ENCODE measurements around the gene SLC35A2.

SLC35A2 gene

GRCh38 chrX:48911412-48912182 lies at the start of gene SLC35A2:
SLC35A2 (minus strand) TSS chrX:48911646; CDS start chrX:48911636, 10 bp downstream.
- Mint-ChIP-seq H3K36me3 (peaks cover 98% of the 10 kb centered on the region), H3K27ac (peak within 1 kb of the TSS; percentile 99), H3K4me3 (peak within 1 kb of the TSS; percentile 90), H3K9me3 (no peaks in the 10 kb centered on the region), H3K4me1 (peaks cover 42% of the 10 kb centered on the region)
- peak; percentile 75 for ATAC-seq
- peak; percentile 72 to 91 for DNase-seq (ENCODE audit: low spot score in 2 of 2)

GRCh38 chrX:48960291-48960690 lies 48.8 kb upstream of the SLC35A2 start:
- H3K4me1 Mint-ChIP-seq, result peaks cover 21% of the 10 kb centered on the region
- no peaks in the 10 kb centered on the region for H3K9me3 Mint-ChIP-seq
- no peak for DNase-seq (ENCODE audit: low spot score in 2 of 2)
- peak overlapping the region; percentile 80 for H3K27ac Mint-ChIP-seq
- H3K36me3 Mint-ChIP-seq, result peaks cover 45% of the 10 kb centered on the region
- peak overlapping the region; percentile 43 for H3K4me3 Mint-ChIP-seq
- no peak for ATAC-seq

- Mint-ChIP-seq H3K36me3 (peaks cover 58% of the 10 kb centered on the region), H3K4me1 (peaks cover 33% of the 10 kb centered on the region), H3K4me3 (peak overlapping the region; percentile 94), H3K9me3 (no peaks in the 10 kb centered on the region), H3K27ac (peak overlapping the region; percentile 99)
- no peak for ATAC-seq
- no peak for DNase-seq (ENCODE audit: low spot score in 2 of 2)
These were observed 47.2 kb upstream of the SLC35A2 start for GRCh38 chrX:48958635-48959094.

- DNase-seq (ENCODE audit: low spot score in 2 of 2), result peak; percentile 79 to 92
- Mint-ChIP-seq H3K36me3 (peaks cover 62% of the 10 kb centered on the region), H3K4me1 (peaks cover 37% of the 10 kb centered on the region), H3K4me3 (peak overlapping the region; percentile 94), H3K27ac (peak overlapping the region; percentile 99), H3K9me3 (no peaks in the 10 kb centered on the region)
- ATAC-seq, result peak; percentile 91
These were observed 46.6 kb upstream of the SLC35A2 start for GRCh38 chrX:48957827-48958634.

GRCh38 chrX:48957477-48957826 lies 46.0 kb upstream of the SLC35A2 start, which contains the start of gene OTUD5:
OTUD5 (minus strand) TSS chrX:48957607; CDS start chrX:48957570, 37 bp downstream.
- Mint-ChIP-seq H3K36me3 (peaks cover 67% of the 10 kb centered on the region), H3K4me3 (peak within 1 kb of the TSS; percentile 94), H3K9me3 (no peaks in the 10 kb centered on the region), H3K4me1 (peaks cover 42% of the 10 kb centered on the region), H3K27ac (peak within 1 kb of the TSS; percentile 99)
- DNase-seq (ENCODE audit: low spot score in 2 of 2) (peak in 1 of 2 donors; percentile 84), ATAC-seq (peak; percentile 73)

GRCh38 chrX:48956728-48957414 lies 45.4 kb upstream of the SLC35A2 start:
- Mint-ChIP-seq H3K9me3 (no peaks in the 10 kb centered on the region), H3K4me3 (peak overlapping the region; percentile 94), H3K4me1 (peaks cover 48% of the 10 kb centered on the region), H3K27ac (peak overlapping the region; percentile 99), H3K36me3 (peaks cover 67% of the 10 kb centered on the region)
- ATAC-seq (peak; percentile 38), DNase-seq (ENCODE audit: low spot score in 2 of 2) (peak; percentile 27 to 61)

GRCh38 chrX:48948589-48948988 lies 37.1 kb upstream of the SLC35A2 start:
- no peak for DNase-seq (ENCODE audit: low spot score in 2 of 2)
- peaks cover 46% of the 10 kb centered on the region for H3K36me3 Mint-ChIP-seq
- ATAC-seq, result no peak
- H3K27ac Mint-ChIP-seq, result no peak overlapping the region
- H3K9me3 Mint-ChIP-seq, result no peaks in the 10 kb centered on the region
- H3K4me1 Mint-ChIP-seq, result peaks cover 36% of the 10 kb centered on the region
- no peak overlapping the region for H3K4me3 Mint-ChIP-seq

GRCh38 chrX:48945517-48946348 lies 34.3 kb upstream of the SLC35A2 start:
- ATAC-seq (no peak), DNase-seq (ENCODE audit: low spot score in 2 of 2) (peak in 1 of 2 donors; percentile 61)
- Mint-ChIP-seq H3K4me3 (peak overlapping the region; percentile 43), H3K9me3 (no peaks in the 10 kb centered on the region), H3K27ac (no peak overlapping the region), H3K4me1 (peaks cover 46% of the 10 kb centered on the region), H3K36me3 (peaks cover 59% of the 10 kb centered on the region)

- no peak for ATAC-seq
- H3K4me1 Mint-ChIP-seq, result peaks cover 74% of the 10 kb centered on the region
- H3K27ac Mint-ChIP-seq, result peak overlapping the region; percentile 96
- H3K36me3 Mint-ChIP-seq, result peaks cover 73% of the 10 kb centered on the region
- H3K9me3 Mint-ChIP-seq, result no peaks in the 10 kb centered on the region
- no peak for DNase-seq (ENCODE audit: low spot score in 2 of 2)
- peak overlapping the region; percentile 76 for H3K4me3 Mint-ChIP-seq
These were observed 31.4 kb upstream of the SLC35A2 start for GRCh38 chrX:48942895-48943294.

GRCh38 chrX:48940404-48940955 lies 29.0 kb upstream of the SLC35A2 start:
- ATAC-seq, result peak; percentile 35
- Mint-ChIP-seq H3K9me3 (no peaks in the 10 kb centered on the region), H3K27ac (peak overlapping the region; percentile 97), H3K4me3 (peak overlapping the region; percentile 76), H3K4me1 (peaks cover 86% of the 10 kb centered on the region), H3K36me3 (peaks cover 86% of the 10 kb centered on the region)
- peak in 1 of 2 donors; percentile 68 for DNase-seq (ENCODE audit: low spot score in 2 of 2)

- H3K9me3 Mint-ChIP-seq, result no peaks in the 10 kb centered on the region
- DNase-seq (ENCODE audit: low spot score in 2 of 2) (no peak), ATAC-seq (no peak)
- peaks cover 94% of the 10 kb centered on the region for H3K36me3 Mint-ChIP-seq
- H3K4me3 Mint-ChIP-seq, result peak overlapping the region; percentile 76
- peaks cover 94% of the 10 kb centered on the region for H3K4me1 Mint-ChIP-seq
- peak overlapping the region; percentile 97 for H3K27ac Mint-ChIP-seq
These were observed 28.2 kb upstream of the SLC35A2 start for GRCh38 chrX:48939524-48940228.

GRCh38 chrX:48938721-48939425 lies 27.4 kb upstream of the SLC35A2 start:
- Mint-ChIP-seq H3K9me3 (no peaks in the 10 kb centered on the region), H3K36me3 (peaks cover 100% of the 10 kb centered on the region), H3K4me1 (peaks cover 94% of the 10 kb centered on the region), H3K4me3 (peak overlapping the region; percentile 76), H3K27ac (peak overlapping the region; percentile 97)
- DNase-seq (ENCODE audit: low spot score in 2 of 2) (peak in 1 of 2 donors; percentile 81), ATAC-seq (peak; percentile 56)
